HG02885 (cell line): ENCODE data around the gene MPG.
A peak's percentile ranks its signal among the peaks of the same experiment; 100 is the strongest.
"Not testable (repeated sequence)": the region's sequence is repeated elsewhere in the genome, so short reads cannot be mapped to it uniquely, and the experiment has no call there.

ENCODE experiments used
- ATAC-seq: cut with Tn5 transposase; IDR thresholded peaks from one replicate; pipeline ENCODE4 v1.9.1; 2021; ENCODE audit warnings: mild to moderate bottlenecking; ENCODE audit not compliant: unreplicated experiment, poor library complexity

Gene MPG, protein sequence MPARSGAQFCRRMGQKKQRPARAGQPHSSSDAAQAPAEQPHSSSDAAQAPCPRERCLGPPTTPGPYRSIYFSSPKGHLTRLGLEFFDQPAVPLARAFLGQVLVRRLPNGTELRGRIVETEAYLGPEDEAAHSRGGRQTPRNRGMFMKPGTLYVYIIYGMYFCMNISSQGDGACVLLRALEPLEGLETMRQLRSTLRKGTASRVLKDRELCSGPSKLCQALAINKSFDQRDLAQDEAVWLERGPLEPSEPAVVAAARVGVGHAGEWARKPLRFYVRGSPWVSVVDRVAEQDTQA

DNA sequence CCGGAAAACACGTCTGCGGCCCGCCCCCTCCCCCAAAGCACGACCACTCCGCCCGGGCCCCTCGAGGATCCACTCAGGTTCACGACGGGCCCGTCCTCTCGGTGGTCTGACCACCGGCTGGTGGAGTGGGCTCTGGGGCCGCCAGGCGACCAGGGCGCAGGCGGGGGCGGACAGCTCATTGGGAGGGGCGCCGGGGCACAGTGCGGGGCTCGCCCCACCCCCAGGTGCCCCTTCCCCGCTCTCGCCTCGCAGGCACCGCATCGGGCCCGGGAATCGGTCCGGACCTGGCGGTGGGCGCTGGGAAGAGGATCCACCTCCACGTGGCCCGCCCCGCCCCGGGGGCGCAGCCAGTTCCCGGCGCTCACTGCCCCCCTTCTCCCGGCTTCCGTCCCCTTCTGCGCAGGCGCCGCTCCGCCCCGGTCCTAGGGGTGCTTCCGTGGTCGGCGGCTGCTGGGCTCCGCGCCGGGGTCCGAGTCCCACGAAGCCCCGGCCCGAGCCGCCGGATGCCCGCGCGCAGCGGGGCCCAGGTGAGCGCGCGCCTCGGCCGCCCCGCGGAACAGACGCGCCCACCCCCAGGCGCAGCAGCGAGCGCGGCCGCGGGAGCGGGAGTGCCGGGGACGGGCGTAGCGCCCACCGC lies at the start of gene MPG:
TSS of gene MPG (plus strand) at position 419 of the 637 bp plus-strand sequence. CDS start at position 504, 85 bp downstream.
- peak; percentile 87 for ATAC-seq

DNA sequence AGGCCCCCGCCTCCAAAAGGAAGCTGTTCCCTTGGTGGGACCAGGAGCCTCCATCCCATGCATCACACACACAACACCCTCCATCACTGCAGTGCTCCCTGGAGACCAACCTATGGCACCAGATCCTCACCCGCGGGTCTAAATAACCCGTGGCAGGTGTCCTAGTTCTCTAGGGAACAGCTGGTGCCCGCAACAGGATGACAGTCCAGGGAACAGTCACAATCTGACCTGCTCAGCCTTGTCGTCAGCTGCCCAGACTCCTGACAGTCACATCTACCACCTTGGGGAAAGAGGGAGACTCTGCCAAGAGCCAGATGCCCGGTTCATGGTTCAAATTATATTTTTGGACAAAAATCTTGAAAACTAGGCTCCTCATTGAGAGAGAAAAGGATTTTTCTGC lies 47.4 kb upstream of the MPG start:
- not testable (repeated sequence) for ATAC-seq

DNA sequence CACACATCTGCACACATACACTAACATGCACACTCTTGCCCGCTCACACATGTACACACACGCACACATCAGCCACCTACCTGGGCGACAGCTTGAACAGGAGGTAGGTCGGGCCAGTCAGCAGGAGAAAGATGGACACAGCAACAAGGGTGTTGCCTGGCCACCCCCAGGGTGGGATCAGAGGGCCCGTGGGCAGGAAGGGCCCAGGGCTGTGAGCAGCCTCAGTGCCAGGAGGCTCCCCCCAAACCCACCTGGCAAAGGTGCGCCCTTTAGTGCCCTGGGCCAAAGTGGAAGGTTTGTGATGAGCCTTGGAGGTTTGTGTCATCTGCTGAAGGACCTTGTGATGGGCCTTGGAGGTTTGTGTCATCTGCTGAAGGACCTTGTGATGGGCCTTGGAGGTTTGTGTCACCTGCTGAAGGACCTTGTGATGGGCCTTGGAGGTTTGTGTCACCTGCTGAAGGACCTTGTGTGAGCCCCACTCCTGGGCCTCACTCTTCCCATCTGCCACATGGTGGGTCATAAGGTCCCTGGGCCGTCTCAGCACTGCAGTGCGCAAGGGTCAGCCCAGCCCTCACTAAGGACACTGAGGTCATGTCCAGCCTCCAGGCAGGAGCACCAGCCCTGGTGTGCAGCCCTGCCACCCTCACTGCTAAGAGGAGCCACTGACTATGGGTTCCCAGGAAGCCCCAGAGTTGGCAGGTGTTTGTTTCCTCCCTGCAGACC lies 44.7 kb upstream of the MPG start:
- ATAC-seq: not testable (repeated sequence)

- no peak for ATAC-seq
Measured at GRCh38 chr16:33877-34647, 44.0 kb upstream of the MPG start.

DNA sequence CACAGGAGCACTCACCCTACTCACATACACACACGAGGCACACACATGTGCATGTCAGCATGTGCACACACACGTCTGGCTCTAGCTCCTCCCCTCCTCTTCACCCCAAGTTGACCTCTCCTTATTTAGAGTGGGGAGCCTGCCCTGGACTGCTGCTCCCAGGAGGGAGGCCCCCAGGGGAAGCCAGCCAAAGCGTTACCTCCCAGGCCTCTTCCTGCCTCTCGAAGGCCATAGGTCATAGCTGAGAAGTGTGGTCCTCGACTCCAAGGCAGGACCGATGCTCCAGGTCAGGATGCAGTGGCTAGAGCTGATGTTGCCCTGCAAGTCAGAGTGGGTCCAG lies 43.4 kb upstream of the MPG start:
- no peak for ATAC-seq

DNA sequence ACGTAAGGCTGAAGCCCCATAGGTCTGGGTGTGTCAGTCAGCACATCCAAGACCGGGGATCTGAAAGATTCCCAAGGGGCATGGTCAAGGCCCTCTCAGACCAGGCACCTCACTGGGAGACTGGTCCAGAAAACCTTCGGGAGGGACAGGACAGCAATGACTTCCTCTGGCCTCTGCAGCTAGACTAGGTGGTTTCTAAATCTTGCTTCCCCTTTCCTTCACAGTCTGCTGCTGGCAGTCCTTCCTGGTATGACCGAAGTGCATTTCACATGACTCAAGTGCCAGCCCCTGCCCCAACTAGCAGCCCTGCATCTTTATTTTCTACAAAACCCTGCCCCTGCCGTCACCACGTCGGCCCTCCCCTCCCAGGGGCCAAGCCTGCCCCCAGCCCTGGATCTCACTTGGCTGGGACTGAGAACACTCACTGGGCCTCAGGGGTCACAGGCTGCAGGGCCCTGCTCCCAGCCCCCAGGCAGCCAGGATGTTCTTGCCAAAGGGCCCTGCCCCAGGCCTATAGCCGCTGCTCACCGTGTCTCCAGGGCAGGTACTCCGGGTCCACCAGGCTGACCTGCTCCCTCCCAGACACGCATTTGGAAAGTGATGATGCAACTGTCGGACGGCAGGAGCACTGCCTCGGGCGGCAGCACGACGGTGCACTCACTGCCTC lies 42.9 kb upstream of the MPG start:
- no peak for ATAC-seq

- ATAC-seq: no peak
Measured at GRCh38 chr16:35678-36305, 42.2 kb upstream of the MPG start.

- ATAC-seq: no peak
Measured at GRCh38 chr16:36336-36984, 41.6 kb upstream of the MPG start.

DNA sequence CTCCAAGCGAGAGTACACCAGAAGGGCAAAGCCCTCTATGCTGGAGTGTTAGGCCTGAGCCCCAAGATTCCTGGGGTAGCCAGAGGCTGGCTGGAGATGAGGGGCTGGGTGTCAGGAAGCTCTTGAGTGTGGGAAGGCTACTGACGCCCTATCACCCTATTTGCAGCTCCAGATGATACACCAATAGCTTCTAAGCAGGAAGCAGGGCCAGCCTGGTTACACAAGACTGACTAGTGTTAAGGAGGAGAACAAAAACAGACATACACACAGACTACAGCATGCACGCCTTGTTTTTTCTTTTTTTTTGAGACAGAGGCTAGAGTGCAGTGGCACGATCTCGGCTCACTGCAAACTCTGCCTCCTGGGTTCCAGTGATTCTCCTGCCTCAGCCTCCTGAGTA lies 40.5 kb upstream of the MPG start:
- ATAC-seq: no peak

DNA sequence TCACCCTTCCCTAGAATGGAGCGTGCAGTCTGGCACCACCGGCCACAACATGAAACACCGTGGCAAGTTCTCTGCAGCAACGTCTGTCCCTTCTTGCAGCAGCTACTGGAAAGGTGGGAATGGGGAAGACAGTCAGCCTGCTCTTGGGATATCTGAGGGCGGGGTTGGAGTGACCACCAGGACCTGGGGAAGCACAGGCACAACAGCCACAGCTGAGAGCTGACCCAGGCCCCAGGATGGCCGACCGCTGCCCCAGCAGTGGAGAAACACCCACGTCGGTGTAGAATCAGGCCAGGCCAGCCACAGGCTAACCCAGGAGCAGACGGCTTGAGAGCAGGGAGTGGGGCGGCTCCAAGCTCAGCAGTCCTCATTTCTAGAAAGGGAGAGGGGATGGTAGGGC lies 39.8 kb upstream of the MPG start:
- not testable (repeated sequence) for ATAC-seq

- ATAC-seq: peak; percentile 85
Measured at GRCh38 chr16:38941-39892, 38.8 kb upstream of the MPG start.

DNA sequence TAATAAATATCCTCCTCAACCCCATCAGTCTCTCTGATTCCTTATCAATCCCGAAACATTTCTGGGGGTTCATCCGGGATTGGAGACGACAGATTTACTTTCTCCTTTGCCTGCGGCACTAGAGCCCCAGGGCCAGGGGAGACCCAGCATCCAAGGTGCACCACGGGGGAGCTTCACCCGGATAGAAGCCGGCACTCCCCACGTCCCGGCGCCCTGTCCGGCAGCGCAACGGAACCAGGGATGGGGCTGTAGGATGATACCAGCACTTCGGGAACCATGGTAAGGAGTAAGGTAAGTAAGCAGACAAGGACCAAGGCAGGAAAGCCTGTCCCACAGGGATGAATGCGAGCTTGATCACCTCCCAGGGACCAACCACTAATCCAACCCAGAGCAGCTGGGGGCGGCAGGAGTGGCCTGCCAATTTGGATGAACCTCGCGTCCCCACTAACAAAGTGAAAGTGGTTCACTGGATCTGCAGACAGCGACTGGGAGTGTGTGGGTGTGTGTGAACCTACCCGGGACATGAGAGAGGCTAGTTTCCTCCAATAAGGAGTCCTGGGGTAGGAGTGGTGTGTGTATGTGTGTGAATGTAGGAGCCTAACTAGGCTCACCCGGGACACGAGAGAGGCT lies 36.5 kb upstream of the MPG start:
- ATAC-seq: no peak

GRCh38 chr16:42069-42457 lies 36.0 kb upstream of the MPG start:
- ATAC-seq: no peak

DNA sequence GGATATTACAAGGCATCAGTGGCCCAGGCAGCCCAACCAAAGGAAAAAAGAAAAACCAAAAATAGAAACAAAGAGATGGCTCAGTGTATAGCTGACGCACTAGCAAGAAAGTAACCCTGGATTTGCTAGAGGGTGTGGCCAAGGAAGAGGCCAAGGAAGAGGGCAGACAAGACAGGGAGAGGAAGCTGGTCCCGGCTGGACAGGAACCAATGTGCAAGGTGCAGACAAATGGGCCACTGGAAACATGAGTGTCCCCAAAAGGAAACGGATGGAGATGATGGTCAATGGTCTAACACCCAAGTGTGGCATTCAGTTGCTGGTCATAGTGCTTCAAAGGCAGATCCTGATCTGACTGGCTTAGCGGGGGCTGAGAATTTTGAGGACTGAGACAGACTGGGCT lies 35.3 kb upstream of the MPG start:
- no peak for ATAC-seq

- no peak for ATAC-seq
Measured at GRCh38 chr16:43294-43693, 34.7 kb upstream of the MPG start.

DNA sequence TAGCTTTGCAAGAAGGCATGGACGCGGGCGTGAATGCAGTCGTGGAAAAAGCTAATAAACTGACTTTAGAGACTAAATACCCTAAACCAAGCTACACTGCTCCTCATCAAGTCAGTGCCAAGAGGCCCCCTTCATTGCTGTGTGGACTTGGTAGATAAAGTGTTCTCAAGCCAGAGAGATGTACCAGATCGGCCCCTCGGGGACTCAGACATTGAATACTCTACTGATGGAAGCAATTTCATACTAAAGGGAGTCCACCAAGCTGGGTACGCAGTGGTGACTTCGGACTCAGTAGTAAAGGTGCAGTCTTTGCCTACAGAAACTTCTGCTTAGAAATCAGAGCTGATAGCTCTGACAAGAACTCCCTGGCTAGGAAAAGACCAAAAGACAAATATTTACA lies 33.4 kb upstream of the MPG start:
- no peak for ATAC-seq

DNA sequence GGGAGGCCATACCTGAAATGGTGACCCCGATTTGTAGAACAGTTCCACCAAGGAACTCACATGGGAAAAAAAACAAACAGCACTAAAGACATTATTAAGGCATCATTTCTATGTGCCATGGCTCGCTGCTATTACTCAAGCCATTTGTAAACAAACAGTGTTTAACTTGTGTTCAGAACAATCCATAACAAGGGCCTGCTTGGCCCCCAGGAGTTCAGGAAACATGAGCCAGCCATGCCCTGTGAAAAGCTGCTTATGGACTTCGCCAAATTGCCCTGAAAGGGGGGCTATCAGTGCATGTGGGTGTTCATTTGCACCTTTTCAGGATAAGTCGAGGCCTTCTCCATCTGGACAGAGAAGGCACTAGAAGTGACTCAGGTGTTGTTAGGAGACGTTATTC lies 32.6 kb upstream of the MPG start:
- ATAC-seq: no peak

DNA sequence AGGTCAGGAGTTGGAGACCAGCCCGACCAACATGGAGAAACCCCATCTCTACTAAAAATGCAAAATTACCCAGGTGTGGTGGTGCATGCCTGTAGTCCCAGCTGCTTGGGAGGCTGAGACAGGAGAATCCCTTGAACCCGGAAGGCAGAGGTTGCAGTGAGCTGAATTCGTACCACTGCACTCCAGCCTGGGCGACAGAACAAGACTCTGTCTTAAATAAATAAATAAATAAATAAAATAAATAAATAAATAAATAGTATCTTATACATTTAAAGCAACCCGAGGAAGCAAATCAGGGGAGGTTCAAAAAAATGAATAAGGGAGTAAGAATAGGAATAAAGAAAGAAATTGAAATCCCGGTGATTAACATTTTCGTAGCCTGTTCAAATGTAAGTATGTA lies 31.5 kb upstream of the MPG start:
- ATAC-seq: not testable (repeated sequence)
